Prostate gland (tissue), 2 donors: ENCODE results near the gene BTAF1.

Experiments
- CTCF ChIP-seq, 4 experiments: fragments of 200-600 bp in 2 of 4; fragments of 450-650 bp in 2 of 4; sonication (generic) in 2 of 4; IDR thresholded peaks; 1 replicate in 3 of 4; 2 replicates in 1 of 4; pipeline ENCODE4 v1.5.1; 2016 to 2019; ENCODE audit warnings: antibody characterized with exemption in 4 of 4, mild to moderate bottlenecking in 2 of 4, moderate library complexity in 2 of 4
- POLR2AphosphoS5 ChIP-seq: sonication (generic); formaldehyde crosslinking; IDR thresholded peaks from one replicate; pipeline ENCODE4 v1.6.1; 2017; ENCODE audit warnings: antibody characterized with exemption

- TF ChIP-seq CTCF (IDR thresholded peaks at IDR 0.05) (no peak), POLR2AphosphoS5 (no peak)
Measured at GRCh38 chr10:91992031-91992430, 68.5 kb downstream of the BTAF1 start.
